K562 (cell line): ENCODE results near the gene ZC3H10. TPM values are rescaled to one million over a fixed set of nuclear protein-coding genes. Genes with fewer than 3 reads are reported as not detected.

ENCODE experiments used
- ATF4 ChIP-seq: fragments of 450-650 bp; formaldehyde crosslinking; IDR thresholded peaks from 2 replicates; pipeline ENCODE4 v1.4.0; 2022; ENCODE audit warnings: mild to moderate bottlenecking, moderate library complexity
- BMI1 ChIP-seq: fragments of 150-350 bp; IDR thresholded peaks from 2 replicates; pipeline ENCODE4 v1.6.1; 2014; ENCODE audit warnings: low read length
- BRD4 ChIP-seq: fragments of 200-600 bp; sonication (generic); IDR thresholded peaks from 2 replicates; pipeline ENCODE4 v1.6.1; 2017; ENCODE audit warnings: inconsistent platforms
- BRF1 ChIP-seq: IDR thresholded peaks from 3 replicates; pipeline ENCODE4 v1.6.1; 2011; ENCODE audit warnings: borderline replicate concordance, mild to moderate bottlenecking; ENCODE audit not compliant: insufficient read length; ENCODE audit errors: extremely low read depth
- CREB5 ChIP-seq: fragments of 250-450 bp; sonication (Bioruptor Pico); IDR thresholded peaks from 2 replicates; pipeline ENCODE4 v1.5.0; 2020; ENCODE audit warnings: mild to moderate bottlenecking
- CTCF ChIP-seq, 3 experiments: IDR thresholded peaks in 2 of 3; conservative IDR thresholded peaks in 1 of 3; 2 replicates each; pipeline ENCODE4 v1.5.1; 2011 to 2012; ENCODE audit warnings: low read length in 3 of 3, mild to moderate bottlenecking in 3 of 3, control low read depth in 2 of 3, improper control_type of control experiment in 1 of 3, inconsistent platforms in 1 of 3, low read depth in 1 of 3, mixed read lengths in 1 of 3, moderate library complexity in 1 of 3; ENCODE audit not compliant: insufficient read depth in 2 of 3
- GMEB1 ChIP-seq: fragments of 250-450 bp; sonication (Bioruptor Pico); IDR thresholded peaks from 2 replicates; pipeline ENCODE4 v1.4.0; 2020; ENCODE audit warnings: mild to moderate bottlenecking
- HCFC1 ChIP-seq: IDR thresholded peaks from 2 replicates; pipeline ENCODE4 v1.6.1; 2012; ENCODE audit warnings: low read depth, low read length, improper control_type of control experiment
- HMGXB4 ChIP-seq: sonication (generic); formaldehyde crosslinking; IDR thresholded peaks from 2 replicates; pipeline ENCODE4 v1.8.1; 2023; ENCODE audit warnings: mild to moderate bottlenecking, missing genetic modification reagents
- MAZ ChIP-seq, 2 experiments: fragments of 450-650 bp in 1 of 2; sonication (generic) in 1 of 2; formaldehyde crosslinking; IDR thresholded peaks in 1 of 2; conservative IDR thresholded peaks in 1 of 2; 2 replicates each; pipeline versions ENCODE4 v1.4.0 to v1.5.0; 2020; ENCODE audit warnings: mild to moderate bottlenecking in 1 of 2, missing genetic modification reagents in 1 of 2
- MYBL2 ChIP-seq, 2 experiments: fragments of 450-650 bp in 1 of 2; sonication (generic) in 1 of 2; formaldehyde crosslinking in 1 of 2; IDR thresholded peaks; 2 replicates each; pipeline versions ENCODE4 v1.6.1 to v1.8.1; 2017 to 2022; ENCODE audit warnings: borderline replicate concordance in 1 of 2, inconsistent platforms in 1 of 2, low read depth in 1 of 2, mild to moderate bottlenecking in 1 of 2, missing genetic modification reagents in 1 of 2, moderate library complexity in 1 of 2
- NRF1 ChIP-seq, 2 experiments: fragments of 450-650 bp; IDR thresholded peaks in 1 of 2; conservative IDR thresholded peaks in 1 of 2; 2 replicates each; pipeline ENCODE4 v1.6.1; 2014; ENCODE audit warnings: mild to moderate bottlenecking in 2 of 2
- PKNOX1 ChIP-seq: fragments of 450-650 bp; IDR thresholded peaks from 2 replicates; pipeline ENCODE4 v1.6.1; 2016
- POLR2AphosphoS5 ChIP-seq: IDR thresholded peaks from 2 replicates; pipeline ENCODE4 v1.6.1; 2011; ENCODE audit warnings: mild to moderate bottlenecking, low read depth, low read length, moderate library complexity; ENCODE audit not compliant: control insufficient read depth, insufficient read depth
- RBM15 ChIP-seq: fragments of 200-400 bp; formaldehyde crosslinking; IDR thresholded peaks from 2 replicates; pipeline ENCODE4 v1.6.1; 2018; ENCODE audit warnings: mild to moderate bottlenecking, low read length, moderate library complexity; ENCODE audit not compliant: insufficient read depth
- ZNF146 ChIP-seq: IDR thresholded peaks from one replicate; pipeline ENCODE4 v1.6.1; 2018; ENCODE audit warnings: missing compliant biosample characterization; ENCODE audit not compliant: unreplicated experiment
- ZNF224 ChIP-seq: sonication (generic); formaldehyde crosslinking; IDR thresholded peaks from 2 replicates; pipeline ENCODE4 v1.8.0; 2022; ENCODE audit warnings: mild to moderate bottlenecking, missing genetic modification reagents
- polyA plus RNA-seq, 8 experiments: library from polyadenylated mRNA; depleted of rRNA in 4 of 8; stranded (reverse) in 5 of 8; unstranded in 3 of 8; fragments of >200 nt; fragmentation: Nextera tagmentation in 2 of 8; fragmentation: Illumina TruSeq in 1 of 8; extraction: Ambion mirVana in 2 of 8; extraction: Trizol in 1 of 8; gene quantifications; 2 replicates each; pipeline versions ENCODE4 v1.2.1 to v1.2.3, GENCODE V29; 2011 to 2014; ENCODE audit warnings: inconsistent platforms in 1 of 8, missing spikeins in 1 of 8
- total RNA-seq, 7 experiments: library from RNA; depleted of rRNA in 6 of 7; stranded (reverse); fragments of >200 nt in 6 of 7; fragmentation: Illumina TruSeq in 2 of 7; extraction: Trizol in 2 of 7; gene quantifications; 2 replicates each; pipeline versions ENCODE4 v1.2.1 to v1.2.3, GENCODE V29; 2011 to 2021; ENCODE audit warnings: low replicate concordance in 1 of 7

ZC3H10 gene
- total and polyA plus RNA-seq, 9 of the 15 experiments (the other 6 are each of a cell fraction or from before 2014, with no cell fraction given), result 0.31 to 4.1 (median 1.6) TPM

- TF ChIP-seq PKNOX1 (no peak), GMEB1 (CRISPR knock-in tag) (no peak), HMGXB4 (CRISPR knock-in tag) (peak; percentile 22; the same call in 1 of the 2 replicates), CTCF (IDR thresholded peaks at IDR 0.05 in 2 of 3, conservative IDR thresholded peaks at IDR 0.05 in 1 of 3; ENCODE audit: insufficient read depth in 2 of 3, low read depth in 1 of 3, low read length in 3 of 3) (peak in 2 of 3 experiments; percentile 3 to 14; a peak in 2 of 6 replicates), BRF1 (no peak), BMI1 (no peak), MAZ (CRISPR knock-in tag; conservative IDR thresholded peaks at IDR 0.05 in 1 of 2, IDR thresholded peaks at IDR 0.05 in 1 of 2) (peak; percentile 62 to 73; a peak in 3 of 4 replicates), ZNF146 (CRISPR knock-in tag) (no peak), RBM15 (no peak), POLR2AphosphoS5 (peak; percentile 85), CREB5 (CRISPR knock-in tag) (no peak; the same call in 1 of the 2 replicates), ATF4 (CRISPR knock-in tag) (peak; percentile 58; the same call in 1 of the 2 replicates), HCFC1 (no peak), NRF1 (conservative IDR thresholded peaks at IDR 0.05 in 1 of 2, IDR thresholded peaks at IDR 0.05 in 1 of 2) (peak; percentile 80 to 83), MYBL2 (IDR thresholded peaks at IDR 0.05; ENCODE audit: low read depth) (no peak), MYBL2 (CRISPR knock-in tag; IDR thresholded peaks at IDR 0.05; ENCODE audit: borderline replicate concordance) (no peak), BRD4 (no peak), ZNF224 (CRISPR knock-in tag) (no peak)
Observed at GRCh38 chr12:56127888-56128669, 10.0 kb downstream of the ZC3H10 start, which contains the start of gene ESYT1 (continued).
